ENCODE measurements around the gene SVOPL.

- no peak for TF ChIP-seq CTCF (IDR thresholded peaks at IDR 0.05; ENCODE audit: low read length)
- no peak for TF ChIP-seq EZH2 (optimal IDR thresholded peaks at IDR 0.05; ENCODE audit: low read depth, low read length)
- no peak for TF ChIP-seq EZH2phosphoT487 (IDR thresholded peaks at IDR 0.05; ENCODE audit: low read length)
Observed at GRCh38 chr7:138626846-138627245, 74.3 kb downstream of the SVOPL start.

All from MM.1S (cell line).